Transverse colon (tissue), 4 donors: Measurements from ENCODE around the gene PRTFDC1.

Source experiments
- CTCF ChIP-seq, 5 experiments: fragments of 200-600 bp in 3 of 5; fragments of 450-650 bp in 2 of 5; sonication (generic) in 3 of 5; IDR thresholded peaks; 1 replicate in 2 of 5; 2 replicates in 3 of 5; pipeline ENCODE4 v1.5.1; 2016 to 2017; ENCODE audit warnings: antibody characterized with exemption in 5 of 5, inconsistent platforms in 3 of 5, mild to moderate bottlenecking in 2 of 5, moderate library complexity in 1 of 5
- EP300 ChIP-seq: sonication (generic); formaldehyde crosslinking; IDR thresholded peaks from one replicate; pipeline ENCODE4 v1.6.1; 2017; ENCODE audit warnings: antibody characterized with exemption, low read depth
- POLR2A ChIP-seq: fragments of 450-650 bp; IDR thresholded peaks from one replicate; pipeline ENCODE4 v1.6.1; 2016; ENCODE audit warnings: antibody characterized with exemption, mild to moderate bottlenecking, moderate library complexity
- POLR2AphosphoS5 ChIP-seq, 3 donors: sonication (generic); formaldehyde crosslinking; IDR thresholded peaks; one replicate each; pipeline ENCODE4 v1.6.1; 2016; ENCODE audit warnings: antibody characterized with exemption in 3 of 3

- TF ChIP-seq CTCF (IDR thresholded peaks at IDR 0.05) (no peak), POLR2A (no peak), POLR2AphosphoS5 (IDR thresholded peaks at IDR 0.05) (no peak), EP300 (no peak)
Observed at GRCh38 chr10:24979685-24980084, 27.3 kb upstream of the PRTFDC1 start.
